HG03457 (cell line): ENCODE measurements around the gene WNK2.

Experiments used
- ATAC-seq: cut with Tn5 transposase; IDR thresholded peaks from one replicate; pipeline ENCODE4 v1.9.1; 2021; ENCODE audit warnings: moderate number of reproducible peaks; ENCODE audit not compliant: unreplicated experiment

WNK2 gene

DNA sequence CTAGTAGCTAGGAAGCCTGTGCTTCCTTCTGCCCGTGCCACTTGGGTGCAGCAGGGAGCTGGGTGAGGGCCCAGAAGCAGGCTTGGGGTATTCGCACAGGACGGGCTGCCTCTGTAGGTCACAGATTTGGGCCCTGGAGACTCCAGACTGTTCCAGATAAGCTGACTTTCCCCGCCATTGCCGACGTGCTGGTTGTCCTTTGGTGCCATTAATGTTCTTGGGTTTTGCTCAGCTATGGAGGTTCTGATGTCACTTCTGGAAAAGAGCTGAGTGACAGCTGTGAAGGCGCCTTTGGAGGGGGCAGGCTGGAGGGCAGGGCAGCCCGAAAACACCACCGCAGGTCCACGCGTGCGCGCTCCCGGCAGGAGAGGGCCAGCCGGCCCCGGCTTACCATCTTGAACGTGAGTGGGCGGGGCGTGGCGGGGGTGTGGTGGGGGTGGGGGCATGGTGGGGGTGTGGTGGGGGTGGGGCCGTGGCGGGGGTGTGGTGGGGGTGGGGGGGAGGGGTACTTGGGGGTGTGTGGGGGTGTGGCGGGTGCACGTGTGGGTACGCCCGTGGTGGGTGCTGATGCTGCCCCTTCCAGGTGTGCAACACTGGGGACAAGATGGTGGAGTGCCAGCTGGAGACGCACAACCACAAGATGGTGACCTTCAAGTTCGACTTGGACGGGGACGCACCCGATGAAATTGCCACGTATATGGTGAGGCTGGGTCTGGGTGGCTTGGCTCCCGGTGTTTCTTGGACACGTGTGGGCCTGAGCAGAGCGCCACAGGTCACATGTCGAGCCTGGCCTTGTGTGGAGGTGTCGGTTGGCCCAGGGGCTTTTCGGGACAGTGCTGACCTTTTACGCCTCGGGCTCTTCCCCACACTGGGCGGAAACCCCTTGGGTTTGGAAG lies 79.6 kb downstream of the WNK2 start:
- ATAC-seq: no peak

DNA sequence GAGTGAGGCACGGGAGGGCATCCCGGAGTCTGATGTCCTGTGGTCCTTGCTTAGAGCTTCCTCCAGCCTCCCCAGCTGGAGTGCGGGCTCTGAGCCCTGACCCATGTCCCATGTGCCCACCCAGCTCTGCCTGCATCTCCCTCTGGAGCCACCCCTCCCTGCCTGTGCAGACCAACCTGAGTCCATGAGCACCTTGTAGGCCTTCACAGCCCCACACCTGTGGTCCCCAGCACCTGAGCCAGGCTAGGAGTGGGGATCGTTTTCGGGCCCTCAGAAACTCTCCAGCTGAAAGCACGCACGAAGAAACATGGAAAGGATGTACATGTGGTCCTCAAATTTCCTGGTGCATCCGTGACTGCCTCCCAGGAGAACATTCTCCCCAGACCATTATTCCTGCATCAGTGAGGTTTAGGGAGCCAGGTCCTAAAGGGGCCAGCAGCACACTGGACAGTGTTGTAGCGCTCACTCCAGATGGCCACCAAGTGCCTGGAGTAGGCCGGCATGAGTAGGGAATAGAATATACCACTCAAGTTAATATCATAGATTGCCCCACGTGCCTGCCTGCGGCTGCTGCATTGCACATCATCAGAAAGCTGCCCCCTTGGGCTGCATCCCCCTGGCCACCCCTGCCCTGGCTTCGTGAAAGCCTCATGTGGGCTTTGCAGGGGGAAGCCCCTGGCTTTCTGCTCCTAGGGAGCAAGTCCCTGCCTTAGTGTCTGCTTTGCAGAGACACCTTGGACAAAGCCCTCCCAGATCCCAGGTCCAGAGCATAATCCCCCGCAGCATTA lies 80.6 kb downstream of the WNK2 start:
- no peak for ATAC-seq

DNA sequence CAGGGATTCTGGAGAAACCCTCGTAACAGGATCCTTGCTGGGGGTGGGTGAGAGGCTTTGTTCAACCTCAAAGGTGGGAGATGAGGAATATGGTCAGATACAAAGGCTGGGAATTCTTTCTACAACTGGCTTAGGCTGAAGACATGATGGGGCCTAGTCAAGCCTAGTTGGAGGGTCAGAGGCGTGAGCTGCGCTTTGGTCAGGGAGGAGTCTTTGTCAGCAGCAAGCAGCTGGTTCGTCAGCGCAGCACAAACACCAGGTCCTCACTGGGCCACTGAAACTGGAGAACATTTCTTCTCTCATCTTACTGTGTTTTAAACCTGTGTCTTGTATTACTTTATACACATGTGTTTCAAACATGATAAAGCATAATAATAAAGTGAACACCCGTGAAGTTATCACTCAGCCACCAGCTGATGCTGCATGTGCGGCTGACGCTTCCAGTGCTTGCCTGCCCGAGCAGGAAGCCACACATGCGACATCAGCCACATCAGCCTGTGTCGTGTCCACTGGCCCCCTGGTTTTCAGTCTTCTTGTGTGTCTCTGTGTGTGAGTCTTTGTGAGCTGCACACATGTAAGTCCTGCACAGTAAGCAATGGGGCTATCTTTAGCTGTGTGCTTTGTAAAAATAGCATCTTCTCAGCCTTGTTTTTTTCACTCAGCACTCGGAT lies 81.5 kb downstream of the WNK2 start:
- no peak for ATAC-seq

DNA sequence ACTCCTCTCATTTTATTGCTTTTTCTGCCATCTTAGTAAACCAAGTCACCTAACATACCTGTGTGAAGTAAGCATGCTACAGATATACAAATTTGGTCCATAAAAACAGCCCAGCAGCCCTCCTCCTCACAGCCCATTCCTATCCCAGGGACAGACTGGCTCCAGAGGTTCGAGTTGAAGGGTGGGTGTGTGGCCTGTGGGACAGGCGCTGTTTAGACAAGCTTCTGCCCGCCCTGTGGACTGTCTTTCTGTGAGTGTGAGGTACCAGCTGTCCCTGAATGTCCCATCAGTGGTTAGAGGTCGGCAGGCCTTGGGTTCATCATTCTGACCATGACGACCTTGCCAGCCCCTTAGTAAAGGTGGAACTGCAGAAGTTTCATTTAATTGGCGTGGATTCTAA lies 82.0 kb downstream of the WNK2 start:
- ATAC-seq: no peak

DNA sequence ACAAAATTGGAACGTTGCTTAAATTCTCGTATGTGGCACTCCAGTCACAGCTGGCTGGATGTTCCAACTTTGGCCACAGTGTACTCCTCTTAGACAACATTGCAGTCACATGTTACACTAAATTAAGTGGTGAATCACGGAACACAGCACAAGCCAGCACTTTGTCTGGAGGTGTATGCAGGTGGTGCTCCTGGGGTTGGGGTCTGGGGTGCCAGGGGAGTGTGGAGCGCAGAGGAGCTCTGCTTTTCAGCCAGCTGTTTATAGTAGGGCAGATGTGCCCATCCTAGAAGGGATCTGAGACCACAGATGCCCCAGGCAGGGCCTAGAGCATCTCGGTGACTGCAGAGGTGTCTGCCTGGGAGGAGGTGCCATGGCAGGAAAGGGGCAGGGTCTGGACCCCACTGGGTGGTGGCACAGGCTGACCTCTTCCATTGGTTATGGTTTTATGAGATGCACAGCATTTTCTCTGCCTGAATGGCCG lies 82.6 kb downstream of the WNK2 start:
- no peak for ATAC-seq

DNA sequence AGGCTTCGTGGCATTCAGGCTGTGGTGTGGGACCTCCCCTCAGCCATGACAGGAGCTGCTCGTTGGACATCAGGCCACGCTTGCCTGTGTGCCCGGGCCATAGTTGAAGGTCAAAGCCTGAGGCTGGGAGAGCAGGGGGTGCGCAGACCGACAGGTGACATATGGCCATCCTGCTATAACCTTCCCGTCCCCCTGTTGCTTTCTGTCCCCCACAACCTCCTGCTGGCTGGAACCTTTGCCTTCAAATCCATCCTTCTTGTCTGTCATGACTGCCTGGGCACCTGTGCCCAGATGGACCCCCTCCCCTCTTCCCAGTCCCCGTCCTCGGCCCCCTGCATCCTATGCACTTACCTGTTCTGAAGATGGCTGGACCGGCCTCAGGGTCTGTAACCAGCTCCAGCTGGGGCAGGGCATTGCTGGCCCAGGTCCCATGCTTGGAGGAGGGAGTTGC lies 83.2 kb downstream of the WNK2 start:
- ATAC-seq: no peak

DNA sequence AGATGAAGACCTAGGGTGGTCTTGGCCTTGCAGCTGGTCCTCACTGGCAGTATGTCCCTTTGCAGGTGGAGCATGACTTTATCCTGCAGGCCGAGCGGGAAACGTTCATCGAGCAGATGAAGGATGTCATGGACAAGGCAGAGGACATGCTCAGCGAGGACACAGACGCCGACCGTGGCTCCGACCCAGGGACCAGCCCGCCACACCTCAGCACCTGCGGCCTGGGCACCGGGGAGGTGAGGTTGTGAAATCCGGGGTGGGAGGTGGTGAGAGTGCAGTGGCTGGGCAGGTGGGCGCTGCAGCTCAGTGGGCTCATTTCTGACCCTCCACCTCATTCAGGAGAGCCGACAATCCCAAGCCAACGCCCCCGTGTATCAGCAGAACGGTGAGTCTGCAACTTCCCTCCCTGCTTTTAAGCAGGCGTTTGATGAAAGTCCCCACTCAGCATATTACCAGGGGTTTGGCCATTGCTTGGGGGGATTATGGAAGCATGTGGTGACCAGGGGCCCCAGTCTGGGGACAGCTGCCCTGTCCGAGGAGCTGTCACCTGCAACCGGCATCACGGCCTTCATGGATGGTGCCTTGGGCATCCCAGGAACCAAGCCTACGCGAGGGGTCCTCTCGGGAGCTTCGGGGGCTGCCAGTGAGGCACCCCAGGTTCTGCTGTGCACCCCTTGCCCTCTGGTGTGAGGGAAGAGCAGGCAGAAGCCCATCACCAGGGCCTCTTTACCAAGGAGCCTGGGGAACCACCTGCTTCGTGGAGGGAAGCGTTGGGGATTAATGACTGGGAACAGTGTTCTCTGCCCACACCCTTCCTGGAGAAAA lies 84.0 kb downstream of the WNK2 start:
- ATAC-seq: no peak

DNA sequence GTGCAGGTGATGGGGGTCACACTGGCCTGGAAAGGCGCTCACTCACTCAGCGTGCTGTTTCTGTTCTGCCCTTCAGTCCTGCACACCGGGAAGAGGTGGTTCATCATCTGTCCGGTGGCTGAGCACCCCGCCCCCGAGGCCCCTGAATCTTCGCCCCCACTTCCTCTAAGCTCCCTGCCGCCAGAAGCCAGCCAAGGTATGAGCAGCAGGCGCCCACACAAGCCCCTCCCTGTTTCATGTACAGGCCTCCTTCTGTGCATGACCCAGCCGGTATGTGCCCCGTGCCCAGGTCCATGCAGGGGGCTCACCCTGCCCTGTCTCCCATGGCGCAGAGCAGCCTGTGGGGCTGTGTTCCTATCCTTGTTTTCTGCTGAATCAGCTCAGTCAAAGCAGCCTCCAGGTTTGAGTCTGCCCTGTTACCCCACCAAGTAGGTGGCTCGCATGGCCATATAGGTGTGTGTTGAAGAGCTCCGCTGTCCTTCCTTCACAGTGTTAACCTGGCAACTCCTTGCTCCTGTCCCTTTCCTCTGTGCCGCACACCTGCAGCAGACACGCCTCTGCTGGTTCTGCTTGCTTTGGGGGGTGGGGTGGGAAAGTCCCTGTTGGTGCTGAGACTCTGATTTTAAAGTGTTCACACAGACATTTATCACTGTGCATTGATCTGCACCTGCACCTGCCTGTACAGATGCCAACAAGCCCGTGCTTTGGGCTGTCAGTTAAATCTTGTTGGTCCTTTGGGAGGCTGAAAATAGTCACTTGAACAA lies 84.8 kb downstream of the WNK2 start:
- ATAC-seq: no peak

DNA sequence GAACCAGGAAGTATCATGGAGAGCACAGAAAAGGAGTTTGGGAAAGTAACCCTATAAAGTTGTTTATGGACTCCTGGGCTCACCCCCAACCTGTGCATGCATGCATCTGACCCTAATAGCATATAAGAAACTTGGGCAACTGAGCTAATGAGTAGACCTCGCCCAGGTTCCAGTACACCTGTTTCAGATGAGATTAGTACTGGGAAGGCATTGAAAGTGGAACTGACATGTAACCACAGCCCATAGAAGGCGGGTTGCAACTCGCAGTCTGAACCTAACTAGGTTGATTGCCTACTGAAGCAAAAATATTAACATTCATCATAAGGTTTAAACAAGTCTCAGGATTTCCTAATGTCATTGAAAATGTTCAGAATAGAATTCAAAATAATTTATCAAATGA lies 87.0 kb downstream of the WNK2 start:
- no peak for ATAC-seq

DNA sequence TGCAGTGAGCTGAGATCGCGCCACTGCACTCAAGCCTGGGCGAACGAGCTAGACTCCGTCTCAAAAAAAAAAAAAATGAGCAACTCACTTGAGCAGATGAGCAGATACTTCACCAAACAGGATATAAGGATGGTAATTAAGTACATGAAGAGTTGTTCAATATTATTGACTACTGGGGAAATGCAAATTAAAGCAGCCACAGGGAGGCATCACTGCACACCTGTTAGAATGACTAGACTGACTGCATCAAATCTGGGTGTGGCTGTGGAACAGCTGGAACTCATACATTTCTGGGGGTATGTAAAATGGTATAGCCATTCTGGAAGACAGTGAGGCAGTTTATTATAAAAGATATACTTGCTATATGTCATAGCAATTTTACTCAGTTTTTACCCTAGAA lies 93.0 kb downstream of the WNK2 start:
- no peak for ATAC-seq

DNA sequence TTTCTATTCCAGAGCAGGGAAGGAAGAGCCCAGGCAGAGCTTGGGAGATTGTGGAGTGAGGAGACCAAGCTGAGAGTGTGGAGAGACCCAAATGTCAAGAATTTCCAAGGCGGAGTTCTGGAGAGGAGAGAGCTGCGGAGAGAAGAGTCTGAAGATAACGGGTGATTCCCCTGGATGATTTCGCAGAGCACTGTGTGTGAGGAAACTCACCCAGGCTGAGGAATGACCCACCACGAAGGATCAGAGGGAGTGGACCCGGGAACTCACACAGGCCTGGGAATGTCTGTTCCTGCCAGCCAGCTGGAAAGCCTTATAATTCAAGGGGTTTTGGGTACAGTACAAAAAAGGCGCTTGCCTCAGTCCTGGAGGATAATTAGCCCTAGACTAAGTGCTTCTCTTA lies 94.2 kb downstream of the WNK2 start:
- ATAC-seq: no peak

DNA sequence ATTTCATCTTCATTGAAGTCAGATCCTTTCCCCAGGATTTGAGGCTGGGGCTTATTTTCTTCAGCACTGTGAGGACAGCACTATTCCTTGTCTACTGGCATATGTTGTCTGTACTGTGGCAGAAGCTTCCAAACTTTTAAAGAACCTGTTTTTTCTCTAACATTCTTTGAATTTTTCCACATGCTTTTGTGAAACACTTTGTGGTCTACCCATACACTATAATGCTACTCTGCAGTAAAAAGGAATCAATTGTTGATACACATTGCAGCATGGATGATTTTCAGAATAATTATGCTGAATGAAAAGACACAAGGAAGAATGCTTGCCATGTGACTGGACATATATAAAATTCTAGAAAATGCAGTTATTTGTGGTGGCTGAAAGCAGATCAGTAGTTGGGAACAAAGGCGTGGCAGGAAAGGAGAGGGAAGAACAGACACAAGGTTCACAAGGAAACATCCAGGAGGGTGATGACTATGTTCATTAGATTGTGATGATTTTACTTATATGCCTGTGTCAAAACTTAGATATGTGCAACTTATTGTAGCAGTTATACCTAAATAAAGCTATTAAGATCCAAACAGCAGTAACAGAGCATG lies 96.8 kb downstream of the WNK2 start:
- ATAC-seq: no peak

DNA sequence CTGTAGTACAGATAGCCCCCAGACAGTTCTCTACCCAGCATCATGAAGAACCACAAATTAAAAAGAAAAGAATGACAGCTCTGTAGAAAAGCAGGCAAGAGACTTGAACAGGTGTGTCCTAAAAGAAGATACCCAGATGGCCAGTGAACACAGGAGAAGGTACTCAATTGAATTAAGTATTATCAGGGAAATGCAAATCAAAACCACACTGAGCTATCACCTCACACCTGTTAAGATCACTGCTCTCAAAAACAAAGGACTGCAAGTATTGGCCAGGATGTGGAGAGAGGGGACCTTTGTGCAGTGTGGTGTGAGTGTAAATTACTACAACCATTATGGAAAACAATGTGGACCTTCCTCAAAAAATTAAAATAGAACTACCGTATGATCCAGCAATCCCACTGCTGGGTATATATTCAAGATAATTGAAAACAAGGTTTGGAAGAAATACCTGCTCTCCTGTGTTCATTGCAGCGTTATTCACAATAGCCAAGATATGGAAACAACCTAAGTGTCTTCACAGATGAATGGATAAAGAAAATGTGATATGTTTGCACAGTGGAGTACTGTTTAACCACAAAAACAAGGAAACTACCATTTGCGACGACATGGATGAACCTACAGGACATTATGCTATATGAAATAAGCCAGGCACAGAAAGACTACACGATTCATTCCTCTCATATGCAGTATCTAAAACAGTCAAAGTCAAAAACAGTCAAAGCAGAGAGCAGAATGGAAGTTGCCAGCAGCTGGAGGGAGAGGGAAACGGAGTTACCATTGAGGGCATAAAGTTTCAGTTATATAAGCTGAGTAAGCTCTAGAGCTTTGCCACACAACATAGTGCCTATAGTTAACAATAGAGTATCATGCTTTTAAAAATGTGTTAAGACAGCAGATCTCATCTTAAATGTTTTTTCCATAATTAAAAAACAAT lies 102.6 kb downstream of the WNK2 start:
- ATAC-seq: no peak

DNA sequence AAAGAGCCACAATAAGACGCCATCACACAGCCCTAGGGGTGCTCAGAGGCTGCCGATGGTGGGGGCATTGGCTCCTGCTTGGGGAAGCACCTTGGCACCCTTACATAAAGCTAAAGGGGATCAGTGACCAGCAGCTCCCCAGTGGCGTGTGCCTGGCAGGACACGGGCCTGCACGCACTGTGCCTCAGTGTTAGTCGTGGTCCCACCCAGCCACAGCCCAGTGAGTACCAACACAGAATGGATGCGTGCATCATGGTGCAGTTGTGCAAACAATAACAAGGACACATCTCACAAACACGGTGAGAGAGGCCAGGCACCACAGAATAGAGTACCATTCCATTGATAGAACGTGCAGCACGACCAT lies 103.2 kb downstream of the WNK2 start:
- ATAC-seq: no peak

DNA sequence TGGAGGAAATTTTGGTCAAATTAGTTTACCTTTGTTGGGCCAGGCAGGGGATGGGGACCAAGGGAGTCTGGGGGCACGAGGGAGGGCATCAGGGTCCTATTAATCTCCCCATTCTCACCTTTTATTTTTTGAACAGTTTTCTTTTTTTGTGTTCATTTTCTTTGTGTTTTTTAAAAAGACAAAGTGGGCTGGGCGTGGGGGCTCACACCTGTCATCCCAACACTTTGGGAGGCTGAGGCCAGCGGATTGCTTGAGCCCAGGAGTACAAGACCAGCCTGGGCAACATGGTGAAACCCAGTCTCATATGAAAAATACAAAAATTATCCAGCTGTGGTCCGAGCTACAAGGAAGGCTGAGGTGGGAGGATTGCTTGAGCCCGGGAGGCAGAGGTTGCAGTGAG lies 103.7 kb downstream of the WNK2 start:
- ATAC-seq: no peak

DNA sequence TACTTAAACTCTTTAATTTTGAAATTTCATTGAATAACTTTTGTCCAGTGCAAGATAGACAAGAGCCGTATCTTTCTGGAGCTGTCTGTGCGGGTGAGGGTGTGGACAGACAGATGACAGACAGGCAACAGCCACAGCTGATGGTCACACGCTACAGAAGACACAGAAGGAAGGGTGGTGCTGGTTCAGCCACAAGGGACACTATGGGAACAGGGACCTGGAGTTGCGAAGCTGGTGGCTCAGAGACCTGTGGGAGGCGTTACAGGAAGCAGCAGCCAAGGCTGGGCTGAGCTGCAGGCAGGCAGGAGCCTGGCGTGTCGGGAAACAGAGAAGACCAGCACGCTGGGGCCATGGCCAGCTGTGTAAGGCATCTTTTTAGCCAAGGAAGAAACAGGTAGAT lies 104.4 kb downstream of the WNK2 start:
- ATAC-seq: no peak

DNA sequence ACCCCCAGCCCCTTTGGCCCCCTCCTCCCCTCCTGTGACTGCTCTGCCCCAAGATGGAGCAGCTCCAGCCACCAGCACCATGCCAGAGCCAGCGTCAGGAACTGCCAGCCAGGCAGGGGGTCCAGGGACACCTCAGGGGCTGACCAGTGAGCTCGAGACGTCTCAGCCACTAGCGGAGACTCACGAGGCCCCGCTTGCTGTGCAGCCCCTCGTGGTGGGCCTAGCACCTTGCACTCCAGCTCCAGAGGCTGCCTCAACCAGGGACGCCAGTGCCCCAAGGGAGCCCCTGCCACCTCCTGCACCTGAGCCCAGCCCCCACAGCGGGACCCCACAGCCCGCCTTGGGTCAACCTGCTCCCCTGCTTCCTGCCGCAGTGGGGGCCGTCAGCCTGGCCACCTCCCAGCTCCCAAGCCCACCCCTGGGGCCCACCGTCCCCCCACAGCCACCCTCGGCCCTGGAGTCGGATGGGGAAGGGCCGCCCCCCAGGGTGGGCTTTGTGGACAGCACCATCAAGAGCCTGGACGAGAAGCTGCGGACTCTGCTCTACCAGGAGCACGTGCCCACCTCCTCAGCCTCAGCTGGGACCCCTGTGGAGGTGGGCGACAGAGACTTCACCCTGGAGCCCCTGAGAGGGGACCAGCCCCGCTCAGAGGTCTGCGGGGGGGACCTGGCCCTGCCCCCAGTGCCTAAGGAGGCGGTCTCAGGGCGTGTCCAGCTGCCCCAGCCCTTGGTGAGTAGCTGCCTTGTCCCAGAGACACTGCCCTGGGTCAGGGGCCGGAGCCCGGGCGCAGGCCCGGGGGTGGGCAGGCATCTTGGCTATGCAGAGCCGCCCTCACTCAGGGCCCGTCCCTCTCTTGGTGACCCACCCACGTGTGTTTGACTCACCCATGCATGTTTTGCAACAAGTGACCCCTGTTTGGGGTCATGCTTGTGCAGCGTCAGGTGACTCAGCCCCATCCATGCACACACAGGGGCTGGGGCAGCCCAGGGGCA lies 105.2 kb downstream of the WNK2 start:
- no peak for ATAC-seq
